IMR-90 (cell line): ENCODE data around the gene SLC5A10. TPM values are rescaled to one million over a fixed set of nuclear protein-coding genes. Genes with fewer than 3 reads are reported as not detected.

Experiments used
- ATAC-seq: fragments of 200-7000 bp; cut with Tn5 transposase; 2 replicates; pipeline ENCODE4 v1.9.1; 2020; ENCODE audit warnings: low read depth, mild to moderate bottlenecking, moderate library complexity
- BruUV-seq: library from RNA; stranded (reverse); fragments of 400-500 nt; replicated peaks from 2 replicates; lab custom pipeline; 2021; lab: Mats Ljungman, UMichigan
- CTCF ChIA-PET: fragments of 300-600 bp; formaldehyde crosslinking; extraction: SDS; loops from one replicate; lab custom pipeline; 2021; ENCODE audit warnings: antibody characterized with exemption; lab: Yijun Ruan, JAX
- POLR2A ChIA-PET: fragments of 300-600 bp; sonication (Branson Sonifier 250); formaldehyde crosslinking; loops from one replicate; lab custom pipeline; 2022; ENCODE audit warnings: antibody characterized with exemption; ENCODE audit not compliant: unreplicated experiment; lab: Charles Lee
- DNase-seq: peaks from one replicate; pipeline ENCODE4 v3.0.0; 2013
- H2AFZ ChIP-seq: replicated peaks from 2 replicates; pipeline ENCODE3; 2013; ENCODE audit warnings: low read length, mild to moderate bottlenecking; ENCODE audit not compliant: poor library complexity
- H2AK5ac ChIP-seq: 2 replicates; pipeline ENCODE4 v1.6.1; 2013; ENCODE audit warnings: low read depth, low read length, inconsistent platforms
- H2AK9ac ChIP-seq: replicated peaks from 2 replicates; pipeline ENCODE3; 2013; ENCODE audit warnings: mild to moderate bottlenecking, low read depth, low read length, moderate library complexity; ENCODE audit not compliant: poor library complexity
- H2BK120ac ChIP-seq: 2 replicates; pipeline ENCODE4 v1.6.1; 2013; ENCODE audit warnings: low read depth, low read length, inconsistent platforms
- H2BK15ac ChIP-seq: 3 replicates; pipeline ENCODE4 v1.6.1; 2013; ENCODE audit warnings: low read depth, low read length, inconsistent platforms
- H2BK20ac ChIP-seq: 2 replicates; pipeline ENCODE4 v1.6.1; 2013; ENCODE audit warnings: low read depth, mild to moderate bottlenecking, inconsistent platforms, low read length, moderate library complexity
- H2BK5ac ChIP-seq: 2 replicates; pipeline ENCODE4 v1.6.1; 2013; ENCODE audit warnings: mild to moderate bottlenecking, low read depth, low read length, inconsistent platforms; ENCODE audit not compliant: poor library complexity, severe bottlenecking
- H3K14ac ChIP-seq: replicated peaks from 2 replicates; pipeline ENCODE4 v1.6.1; 2013; ENCODE audit warnings: low read depth, low read length, inconsistent platforms
- H3K18ac ChIP-seq: 2 replicates; pipeline ENCODE4 v1.6.1; 2013; ENCODE audit warnings: low read depth, low read length, control low read depth
- H3K23ac ChIP-seq: 2 replicates; pipeline ENCODE4 v1.6.1; 2013; ENCODE audit warnings: low read depth, low read length, inconsistent platforms
- H3K27ac ChIP-seq: 2 replicates; pipeline ENCODE4 v1.5.1; 2013; ENCODE audit warnings: mild to moderate bottlenecking, control low read depth, low read length; ENCODE audit not compliant: insufficient read depth
- H3K27me3 ChIP-seq: 2 replicates; pipeline ENCODE4 v1.6.1; 2013; ENCODE audit warnings: low read length; ENCODE audit not compliant: control insufficient read depth, insufficient read depth
- H3K36me3 ChIP-seq: 2 replicates; pipeline ENCODE4 v1.6.1; 2013; ENCODE audit warnings: low read length, mixed read lengths; ENCODE audit not compliant: control insufficient read depth, insufficient read depth
- H3K4ac ChIP-seq: 2 replicates; pipeline ENCODE4 v1.6.1; 2013; ENCODE audit warnings: low read depth, low read length, inconsistent platforms
- H3K4me1 ChIP-seq: 2 replicates; pipeline ENCODE4 v1.6.1; 2013; ENCODE audit warnings: low read length, mixed read lengths; ENCODE audit not compliant: control insufficient read depth, insufficient read depth
- H3K4me2 ChIP-seq: 2 replicates; pipeline ENCODE4 v1.6.1; 2013; ENCODE audit warnings: low read depth, mild to moderate bottlenecking, control low read depth, low read length, moderate library complexity
- H3K4me3 ChIP-seq: 2 replicates; pipeline ENCODE4 v1.5.1; 2013; ENCODE audit warnings: low read depth, mild to moderate bottlenecking, control low read depth, low read length, moderate library complexity; ENCODE audit not compliant: insufficient read depth
- H3K56ac ChIP-seq: 2 replicates; pipeline ENCODE4 v1.6.1; 2013; ENCODE audit warnings: low read length, inconsistent platforms; ENCODE audit not compliant: insufficient read depth; ENCODE audit errors: extremely low read depth
- H3K79me1 ChIP-seq, 2 experiments: 2 replicates each; pipeline ENCODE4 v1.6.1; 2013; ENCODE audit warnings: low read length in 2 of 2, inconsistent platforms in 1 of 2, low read depth in 1 of 2
- H3K9ac ChIP-seq: 2 replicates; pipeline ENCODE4 v1.6.1; 2013; ENCODE audit warnings: low read depth, low read length, control low read depth
- H3K9me1 ChIP-seq: 2 replicates; pipeline ENCODE4 v1.6.1; 2013; ENCODE audit warnings: low read length, inconsistent platforms; ENCODE audit not compliant: insufficient read depth
- H3K9me3 ChIP-seq: 2 replicates; pipeline ENCODE4 v1.6.1; 2013; ENCODE audit warnings: low read length; ENCODE audit not compliant: control insufficient read depth, insufficient read depth
- H4K20me1 ChIP-seq: 2 replicates; pipeline ENCODE4 v1.6.1; 2013; ENCODE audit warnings: low read length, inconsistent platforms; ENCODE audit not compliant: insufficient read depth
- H4K5ac ChIP-seq: 2 replicates; pipeline ENCODE4 v1.6.1; 2013; ENCODE audit warnings: mild to moderate bottlenecking, low read depth, low read length, control low read depth
- H4K8ac ChIP-seq, 2 experiments: 2 replicates each; pipeline ENCODE4 v1.6.1; 2013; ENCODE audit warnings: low read depth in 2 of 2, low read length in 2 of 2, control low read depth in 1 of 2, inconsistent platforms in 1 of 2
- H4K91ac ChIP-seq: 2 replicates; pipeline ENCODE4 v1.6.1; 2013; ENCODE audit warnings: low read depth, low read length, inconsistent platforms; ENCODE audit not compliant: insufficient read depth
- BHLHE40 ChIP-seq: fragments of 150-350 bp; IDR thresholded peaks from 2 replicates; pipeline ENCODE4 v1.6.1; 2016; ENCODE audit warnings: mild to moderate bottlenecking, low read depth, low read length
- CEBPB ChIP-seq: IDR thresholded peaks from 2 replicates; pipeline ENCODE4 v1.6.1; 2012; ENCODE audit warnings: low read depth, low read length, improper control_type of control experiment
- CHD1 ChIP-seq: IDR thresholded peaks from 2 replicates; pipeline ENCODE4 v1.6.1; 2012; ENCODE audit warnings: low read depth, low read length, improper control_type of control experiment
- ELK1 ChIP-seq: fragments of 150-350 bp; IDR thresholded peaks from 2 replicates; pipeline ENCODE4 v1.6.1; 2016; ENCODE audit warnings: low read depth, mild to moderate bottlenecking, low read length, moderate library complexity, borderline replicate concordance
- MAFK ChIP-seq: IDR thresholded peaks from 2 replicates; pipeline ENCODE4 v1.6.1; 2012; ENCODE audit warnings: low read depth, low read length, improper control_type of control experiment
- MXI1 ChIP-seq: IDR thresholded peaks from 2 replicates; pipeline ENCODE4 v1.6.1; 2012; ENCODE audit warnings: low read depth, mild to moderate bottlenecking, low read length, moderate library complexity, borderline replicate concordance
- NFE2L2 ChIP-seq: fragments of 150-350 bp; IDR thresholded peaks from 2 replicates; pipeline ENCODE4 v1.6.1; 2016; ENCODE audit warnings: low read depth, mild to moderate bottlenecking, low read length
- POLR2A ChIP-seq: IDR thresholded peaks from 2 replicates; pipeline ENCODE4 v1.6.1; 2012; ENCODE audit warnings: mild to moderate bottlenecking, low read depth, low read length
- RCOR1 ChIP-seq: IDR thresholded peaks from 2 replicates; pipeline ENCODE4 v1.6.1; 2012; ENCODE audit warnings: mild to moderate bottlenecking, low read length, improper control_type of control experiment; ENCODE audit not compliant: insufficient replicate concordance
- RFX5 ChIP-seq: IDR thresholded peaks from 2 replicates; pipeline ENCODE4 v1.8.0; 2012; ENCODE audit warnings: low read depth, mild to moderate bottlenecking, low read length, moderate library complexity
- SMC3 ChIP-seq: fragments of 150-350 bp; IDR thresholded peaks from 2 replicates; pipeline ENCODE4 v1.6.1; 2016; ENCODE audit warnings: low read depth, mild to moderate bottlenecking, antibody characterized with exemption, low read length, moderate library complexity
- USF2 ChIP-seq: fragments of 150-350 bp; IDR thresholded peaks from 2 replicates; pipeline ENCODE4 v1.6.1; 2017; ENCODE audit warnings: mild to moderate bottlenecking, antibody characterized with exemption, low read length, low read depth
- WGBS, 2 experiments: methylation state at CpG; one replicate each; pipeline versions ENCODE4 v1.1.5 to v1.1.7; 2013; ENCODE audit warnings: missing lambda C conversion rate in 2 of 2; ENCODE audit not compliant: insufficient read length in 1 of 2; ENCODE audit errors: extremely low coverage in 2 of 2; 5-methylcytosine and 5-hydroxymethylcytosine counted together
- dilution Hi-C: fragments of 300-500 bp; cut with HindIII; formaldehyde crosslinking; loops from one replicate; pipeline ENCODE4 v1.14.3; 2018; ENCODE audit warnings: low sequenced_read_pairs; ENCODE audit not compliant: unreplicated experiment
- in situ Hi-C: fragments of 300-500 bp; cut with MboI; formaldehyde crosslinking; loops from 3 replicates; pipeline ENCODE4 v1.14.3; 2019; ENCODE audit warnings: low sequenced_read_pairs, inconsistent platforms, mixed read lengths
- intact Hi-C: fragments of 100-400 bp; cut with micrococcal nuclease; formaldehyde crosslinking; loops from 2 replicates; pipeline ENCODE4 v1.10.0; 2022
- polyA plus RNA-seq, 3 experiments: library from polyadenylated mRNA; depleted of rRNA; stranded (reverse); fragments of >200 nt; gene quantifications; 2 replicates each; pipeline ENCODE4 v1.2.3, GENCODE V29; 2012; ENCODE audit warnings: low replicate concordance in 1 of 3
- total RNA-seq: library from RNA; depleted of rRNA; stranded (reverse); fragments of >200 nt; gene quantifications from 2 replicates; pipeline ENCODE4 v1.2.3, GENCODE V29; 2012

The SLC5A10 gene
- total and polyA plus RNA-seq, 2 of the 4 experiments (the other 2 are of a cell fraction): not detected

GRCh38 chr17:18948476-18949006 lies 3.4 kb upstream of the SLC5A10 start:
- Histone ChIP-seq H4K5ac (no peak overlapping the region), H3K9me3 (no peaks in the 10 kb centered on the region), H3K56ac (no peak overlapping the region), H2AK5ac (no peak overlapping the region), H2BK15ac (no peak overlapping the region), H4K8ac (no peak overlapping the region), H3K4ac (no peak overlapping the region), H2AFZ (no peak overlapping the region), H2AK9ac (no peak overlapping the region), H3K4me1 (peaks cover 5% of the 10 kb centered on the region; the same call in 1 of the 2 replicates), H3K18ac (no peak overlapping the region), H2BK120ac (no peak overlapping the region), H3K9ac (no peak overlapping the region), H3K79me1 (no peaks in the 10 kb centered on the region), H3K36me3 (no peaks in the 10 kb centered on the region), H3K27ac (no peak overlapping the region), H4K91ac (no peak overlapping the region), H2BK20ac (no peak overlapping the region), H3K14ac (no peak overlapping the region), H3K27me3 (peaks cover 51% of the 10 kb centered on the region), H3K9me1 (no peaks in the 10 kb centered on the region), H2BK5ac (no peak overlapping the region), H3K4me2 (no peak overlapping the region), H3K4me3 (no peak overlapping the region), H3K23ac (no peak overlapping the region), H4K20me1 (no peaks in the 10 kb centered on the region)
- TF ChIP-seq CEBPB (no peak), POLR2A (no peak), BHLHE40 (no peak), MAFK (no peak), SMC3 (no peak), RFX5 (no peak), CHD1 (no peak), USF2 (no peak), RCOR1 (no peak), NFE2L2 (no peak), ELK1 (no peak), MXI1 (no peak)
- ChIA-PET CTCF (interaction anchor here (1.6 kb wide), 1 partner anchor 12 kb away, joined by 5 read pairs; no protein-coding TSS in a partner anchor), POLR2A (no interaction called here)
- intact Hi-C loops (no loop called here), dilution Hi-C loops (no loop called here), in situ Hi-C loops (no loop called here)
- DNase-seq: no peak
- ATAC-seq: no peak
- no TSS peak for BruUV-seq
- WGBS, 2 experiments: 70% methylated on average over 2 of the region's 8 CpGs; no CpG with 5 or more reads in 1 of the 2 experiments
